ENCODE measurements around the gene TRAT1.

Gene TRAT1

GRCh38 chr3:108845709-108846293, 23.2 kb downstream of the TRAT1 start:
- TF ChIP-seq TAF1 (IDR thresholded peaks at IDR 0.05; ENCODE audit: borderline replicate concordance, insufficient read depth, low read length) (no peak), SIN3A (IDR thresholded peaks at IDR 0.05; ENCODE audit: borderline replicate concordance, insufficient read depth, low read length) (no peak), FOXP2 (optimal IDR thresholded peaks at IDR 0.05; ENCODE audit: borderline replicate concordance, extremely low read depth, extremely low read length, insufficient read depth) (no peak), POLR2AphosphoS5 (IDR thresholded peaks at IDR 0.05; ENCODE audit: low read depth, low read length) (no peak), REST (IDR thresholded peaks at IDR 0.05; ENCODE audit: insufficient read depth in 1 of 2, low read depth in 2 of 2, low read length in 2 of 2) (no peak)

GRCh38 chr3:108847187-108847586, 24.6 kb downstream of the TRAT1 start:
- TF ChIP-seq FOXP2 (optimal IDR thresholded peaks at IDR 0.05; ENCODE audit: borderline replicate concordance, extremely low read depth, extremely low read length, insufficient read depth) (no peak), POLR2AphosphoS5 (IDR thresholded peaks at IDR 0.05; ENCODE audit: low read depth, low read length) (no peak), SIN3A (IDR thresholded peaks at IDR 0.05; ENCODE audit: borderline replicate concordance, insufficient read depth, low read length) (no peak), TAF1 (IDR thresholded peaks at IDR 0.05; ENCODE audit: borderline replicate concordance, insufficient read depth, low read length) (no peak), REST (IDR thresholded peaks at IDR 0.05; ENCODE audit: insufficient read depth in 1 of 2, low read depth in 2 of 2, low read length in 2 of 2) (no peak)

GRCh38 chr3:108849075-108849474, 26.5 kb downstream of the TRAT1 start:
- TF ChIP-seq REST (IDR thresholded peaks at IDR 0.05; ENCODE audit: insufficient read depth in 1 of 2, low read depth in 2 of 2, low read length in 2 of 2) (no peak), SIN3A (IDR thresholded peaks at IDR 0.05; ENCODE audit: borderline replicate concordance, insufficient read depth, low read length) (no peak), FOXP2 (optimal IDR thresholded peaks at IDR 0.05; ENCODE audit: borderline replicate concordance, extremely low read depth, extremely low read length, insufficient read depth) (no peak), TAF1 (IDR thresholded peaks at IDR 0.05; ENCODE audit: borderline replicate concordance, insufficient read depth, low read length) (no peak), POLR2AphosphoS5 (IDR thresholded peaks at IDR 0.05; ENCODE audit: low read depth, low read length) (no peak)

GRCh38 chr3:108861401-108861800, 38.8 kb downstream of the TRAT1 start:
- TF ChIP-seq REST (IDR thresholded peaks at IDR 0.05; ENCODE audit: insufficient read depth in 1 of 2, low read depth in 2 of 2, low read length in 2 of 2) (no peak), FOXP2 (optimal IDR thresholded peaks at IDR 0.05; ENCODE audit: borderline replicate concordance, extremely low read depth, extremely low read length, insufficient read depth) (no peak)

Measured in PFSK-1 (cell line).